ENCODE data around the gene IDH3B.
A peak's percentile ranks its signal among the peaks of the same experiment; 100 is the strongest.
"Not testable (repeated sequence)": the region's sequence is repeated elsewhere in the genome, so short reads cannot be mapped to it uniquely, and the experiment has no call there.

IDH3B gene

GRCh38 chr20:2663887-2664719, at the start of gene IDH3B:
TSS of gene IDH3B (minus strand) at chr20:2664216. CDS start at chr20:2664188, 28 bp downstream.
- peak; percentile 91 for DNase-seq (ENCODE audit: low spot score)

DNA sequence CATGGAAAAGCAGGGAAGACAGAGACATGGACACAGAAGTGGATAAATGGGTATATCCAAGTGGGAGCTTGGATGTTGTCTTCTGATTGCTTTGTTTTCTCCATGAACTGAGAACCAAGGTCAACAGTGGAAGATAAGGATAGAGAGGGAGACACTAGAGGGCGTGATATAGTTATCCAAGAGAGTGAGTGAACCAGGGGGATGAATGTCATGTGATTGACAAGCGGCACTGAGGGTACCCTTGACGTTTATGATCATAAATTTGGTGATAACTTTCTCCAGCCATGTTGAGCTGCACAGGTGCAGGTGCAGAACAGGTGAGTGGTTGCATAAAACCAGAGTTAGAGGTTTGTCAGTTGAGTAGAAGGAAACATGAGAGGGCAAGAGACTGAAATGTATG, 49.3 kb upstream of the IDH3B start:
- no peak for DNase-seq (ENCODE audit: low spot score)

DNA sequence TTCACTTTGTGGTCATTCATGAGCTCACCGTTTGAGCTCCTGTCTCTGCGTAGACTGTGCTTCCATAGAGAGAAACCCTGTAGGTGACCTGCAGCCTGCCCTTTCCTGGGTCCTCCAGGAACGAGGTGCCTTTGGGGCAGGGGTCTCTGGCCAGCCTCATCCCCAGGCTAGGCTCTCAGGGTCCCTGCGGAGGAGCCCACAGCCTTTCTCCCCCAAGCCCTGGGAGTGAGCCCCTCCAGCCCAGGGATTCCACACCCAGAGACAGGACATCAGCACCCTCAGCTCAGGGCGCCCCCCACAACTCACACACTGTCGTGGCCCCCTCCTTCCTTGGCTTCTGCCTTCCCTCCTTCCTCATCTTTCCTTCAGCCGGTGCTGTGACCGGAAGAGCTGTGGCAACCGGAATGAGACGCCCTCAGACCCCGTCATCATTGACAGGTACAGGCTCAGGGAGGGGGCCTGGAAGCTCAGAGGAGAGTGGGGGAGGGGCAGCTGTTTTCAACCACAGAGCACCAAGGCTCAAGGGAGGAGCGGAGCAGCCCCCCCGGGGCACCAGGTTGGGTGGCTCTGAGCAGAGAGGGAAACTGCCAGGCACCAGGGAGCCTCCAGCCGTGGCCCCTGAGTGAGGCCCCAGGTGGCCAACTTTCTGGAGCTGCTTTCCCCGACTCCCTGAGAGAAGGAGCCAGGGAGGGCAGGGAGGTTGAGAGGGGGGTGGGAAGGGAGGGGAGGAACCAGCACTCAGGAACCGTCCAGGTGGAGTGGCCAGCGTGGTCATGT, 45.4 kb upstream of the IDH3B start:
- DNase-seq (ENCODE audit: low spot score) = no peak

DNA sequence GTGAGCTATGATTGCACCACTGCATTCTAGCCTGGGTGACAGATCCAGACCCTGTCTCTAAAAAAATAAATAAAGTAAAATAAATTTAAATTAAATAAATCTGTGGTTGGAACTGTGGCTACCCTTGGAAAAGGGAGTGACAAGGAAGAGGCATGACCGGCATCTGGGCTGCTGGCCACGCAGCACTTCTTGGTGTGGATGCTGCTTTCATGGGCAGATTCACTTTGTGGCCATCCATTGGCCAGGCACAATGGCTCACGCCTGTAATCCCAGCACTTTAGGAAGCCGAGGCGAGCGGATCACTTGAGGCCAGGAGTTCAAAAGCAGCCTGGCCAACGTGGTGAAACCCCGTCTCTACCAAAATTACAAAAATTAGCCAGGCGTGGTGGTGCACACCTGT, 44.6 kb upstream of the IDH3B start:
- no peak for DNase-seq (ENCODE audit: low spot score)

GRCh38 chr20:2708073-2708415, 44.0 kb upstream of the IDH3B start:
- no peak for DNase-seq (ENCODE audit: low spot score)

DNA sequence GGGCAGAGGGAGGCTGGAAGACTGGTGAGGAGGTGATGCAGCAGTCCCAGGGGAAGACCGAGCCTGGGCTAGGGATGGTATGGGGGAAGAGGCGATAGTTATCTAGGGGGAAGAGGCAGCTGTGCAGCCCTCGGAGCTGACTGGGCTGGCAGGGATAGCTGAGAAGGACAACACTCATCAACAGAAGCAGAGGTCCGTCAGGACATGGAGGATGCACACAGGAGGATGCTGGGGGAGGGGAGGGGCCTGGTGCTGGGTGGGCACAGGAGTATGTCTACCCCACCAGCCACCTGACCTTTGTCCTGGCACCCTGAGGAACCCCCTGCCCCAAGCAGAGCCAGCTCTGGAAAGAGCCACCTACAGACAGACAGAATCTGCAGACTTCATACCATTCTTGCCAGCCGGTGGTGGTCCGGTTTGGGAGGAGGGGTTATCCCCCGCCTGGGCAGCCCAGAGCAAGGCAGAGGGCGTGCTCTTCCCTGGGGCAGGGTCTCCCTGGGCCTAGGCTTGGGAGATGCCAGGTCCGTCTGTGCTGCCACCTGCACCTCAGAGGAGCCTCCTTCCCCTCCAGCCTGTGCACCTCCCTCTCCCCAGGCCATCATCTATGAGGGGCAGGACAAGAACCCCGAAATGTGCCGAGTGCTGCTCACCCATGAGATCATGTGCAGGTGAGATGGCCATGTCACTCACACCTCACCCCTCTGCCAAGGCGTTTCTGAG, 43.5 kb upstream of the IDH3B start:
- no peak for DNase-seq (ENCODE audit: low spot score)

DNA sequence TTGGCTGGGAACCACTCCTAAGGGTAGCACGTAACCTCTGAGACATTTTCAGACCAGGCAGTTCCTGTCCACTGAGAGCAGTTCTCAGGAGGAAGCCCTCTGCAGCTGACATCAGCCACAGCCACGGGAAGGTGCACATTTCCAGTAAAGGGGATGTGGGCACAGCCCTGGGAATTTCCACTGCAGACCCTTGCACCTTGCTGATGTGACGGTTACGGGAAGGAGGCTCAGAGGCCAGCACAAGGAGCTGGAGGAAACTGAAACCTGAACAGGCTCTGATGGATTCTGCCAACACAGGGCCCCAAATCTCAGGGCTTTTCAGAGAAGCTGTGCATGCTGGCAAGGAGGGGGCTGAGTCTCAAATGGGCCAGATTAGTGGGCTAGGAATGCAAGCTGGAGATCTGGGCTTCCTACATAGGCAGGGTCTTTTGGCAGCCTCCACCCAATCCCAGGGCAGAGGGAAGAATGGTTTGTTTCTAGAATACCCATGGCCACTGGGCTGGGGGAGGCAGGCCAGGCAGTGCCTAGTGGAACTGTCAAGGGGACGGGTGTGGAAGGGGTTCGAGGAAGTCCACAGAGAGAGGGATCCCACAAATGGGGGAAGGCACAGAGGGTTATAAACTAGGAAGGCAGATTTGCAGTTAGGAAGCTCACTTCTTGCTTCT, 42.8 kb upstream of the IDH3B start:
- no peak for DNase-seq (ENCODE audit: low spot score)

DNA sequence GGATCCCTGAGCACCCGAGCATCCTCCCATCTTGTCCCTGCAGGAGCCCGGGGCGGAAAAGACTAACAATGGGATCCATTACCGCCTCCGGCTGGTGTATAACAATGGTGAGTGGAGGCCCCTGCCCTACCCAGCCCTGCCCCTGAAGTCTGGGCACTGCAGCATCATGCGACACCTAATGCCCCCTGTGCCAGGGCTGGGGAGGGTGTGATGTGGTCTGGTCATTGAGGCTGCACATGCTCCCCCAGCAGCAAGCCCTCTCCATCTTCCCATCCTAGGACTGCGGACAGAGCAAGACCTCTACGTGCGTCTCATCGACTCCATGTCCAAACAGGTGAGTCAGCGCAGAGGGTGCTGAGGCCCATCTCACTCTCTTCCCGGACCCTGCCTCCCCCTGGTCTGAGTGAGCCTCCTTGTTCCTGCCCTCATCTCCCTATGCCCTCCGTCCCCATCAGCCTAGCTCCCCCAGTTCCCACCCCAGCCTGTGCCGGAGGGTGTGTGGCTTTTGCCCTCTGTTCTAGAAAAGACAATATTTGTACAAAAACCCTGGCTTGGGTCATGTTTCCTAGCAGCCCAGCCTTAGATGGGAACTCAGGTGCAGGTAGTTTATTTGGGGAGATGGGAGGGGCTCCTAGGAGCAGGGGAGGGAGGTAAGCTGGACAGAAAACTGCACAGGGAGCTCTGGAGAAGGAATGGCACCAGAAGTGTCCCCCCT, 42.1 kb upstream of the IDH3B start:
- DNase-seq (ENCODE audit: low spot score) = no peak

DNA sequence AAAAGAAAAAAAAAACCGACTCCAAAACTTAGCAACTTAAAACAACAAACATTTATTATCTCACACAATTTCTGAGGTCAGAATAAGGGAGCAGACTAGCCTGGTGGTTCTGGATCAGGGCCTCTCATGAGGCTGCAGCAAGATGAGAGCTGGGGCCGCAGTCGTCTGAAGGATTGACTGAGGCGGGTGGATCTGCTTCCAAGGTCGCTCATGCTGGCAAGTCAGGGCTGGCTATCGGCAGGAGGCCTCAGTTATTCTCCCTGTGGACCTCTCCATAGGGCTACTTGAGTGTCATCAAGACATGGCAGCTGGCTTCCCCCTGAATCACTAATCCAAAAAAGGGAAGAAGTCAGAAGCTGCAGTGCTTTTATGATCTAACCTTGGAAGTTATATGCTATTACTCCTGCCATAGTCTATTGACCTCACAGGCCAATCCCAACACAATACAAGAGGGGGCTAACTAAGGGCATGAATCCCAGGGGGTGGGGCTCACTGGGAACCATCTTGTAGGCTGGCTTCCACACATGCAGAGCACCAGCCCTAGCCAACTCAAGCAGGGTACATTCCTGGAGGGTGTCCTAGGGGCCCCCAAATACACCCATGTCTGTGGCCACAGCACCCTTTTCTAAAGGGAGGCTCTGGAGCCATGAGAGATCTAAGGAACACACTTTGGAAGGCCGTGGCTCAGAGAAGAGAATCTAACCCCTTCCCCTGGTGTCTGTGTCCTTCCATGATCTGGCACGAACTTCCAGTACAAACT, 39.9 kb upstream of the IDH3B start:
- DNase-seq (ENCODE audit: low spot score) = no peak

GRCh38 chr20:2701671-2702081, 37.7 kb upstream of the IDH3B start:
- DNase-seq (ENCODE audit: low spot score) = no peak

DNA sequence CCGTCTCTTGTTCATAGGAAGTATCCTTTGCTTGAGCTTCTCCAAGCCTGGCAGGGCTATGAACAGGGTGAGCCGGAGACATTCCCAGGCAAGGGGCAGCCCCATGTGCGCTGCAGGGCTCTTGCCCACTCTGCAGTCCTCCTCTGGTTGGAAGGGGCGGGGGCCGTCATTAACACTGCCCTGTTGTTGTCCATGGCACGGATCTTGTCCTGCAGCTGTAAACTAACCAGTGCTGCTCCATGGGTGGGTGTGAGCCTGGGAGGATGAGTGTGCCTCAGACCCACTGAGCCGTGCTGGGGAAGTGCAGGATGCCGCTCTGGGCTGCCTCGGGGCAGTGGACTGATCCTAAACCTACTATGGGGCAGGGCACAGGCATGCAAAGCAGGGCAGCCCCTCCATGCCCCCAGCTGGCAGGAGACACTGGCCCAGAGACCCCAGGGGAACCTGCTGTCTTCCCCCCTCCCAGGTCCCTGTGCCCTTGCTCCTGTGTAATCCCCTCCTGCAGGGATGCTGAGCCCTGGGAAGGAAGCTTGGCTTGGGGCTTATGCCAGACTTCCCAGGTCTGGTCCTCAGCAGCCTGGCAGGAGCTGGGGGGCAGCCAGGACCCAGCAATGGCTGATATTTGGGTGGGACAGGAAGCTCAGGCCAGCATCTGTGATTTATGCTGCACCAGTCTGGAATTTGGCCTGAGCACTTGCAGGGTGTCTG, 37.1 kb upstream of the IDH3B start:
- DNase-seq (ENCODE audit: low spot score) = peak; percentile 55

DNA sequence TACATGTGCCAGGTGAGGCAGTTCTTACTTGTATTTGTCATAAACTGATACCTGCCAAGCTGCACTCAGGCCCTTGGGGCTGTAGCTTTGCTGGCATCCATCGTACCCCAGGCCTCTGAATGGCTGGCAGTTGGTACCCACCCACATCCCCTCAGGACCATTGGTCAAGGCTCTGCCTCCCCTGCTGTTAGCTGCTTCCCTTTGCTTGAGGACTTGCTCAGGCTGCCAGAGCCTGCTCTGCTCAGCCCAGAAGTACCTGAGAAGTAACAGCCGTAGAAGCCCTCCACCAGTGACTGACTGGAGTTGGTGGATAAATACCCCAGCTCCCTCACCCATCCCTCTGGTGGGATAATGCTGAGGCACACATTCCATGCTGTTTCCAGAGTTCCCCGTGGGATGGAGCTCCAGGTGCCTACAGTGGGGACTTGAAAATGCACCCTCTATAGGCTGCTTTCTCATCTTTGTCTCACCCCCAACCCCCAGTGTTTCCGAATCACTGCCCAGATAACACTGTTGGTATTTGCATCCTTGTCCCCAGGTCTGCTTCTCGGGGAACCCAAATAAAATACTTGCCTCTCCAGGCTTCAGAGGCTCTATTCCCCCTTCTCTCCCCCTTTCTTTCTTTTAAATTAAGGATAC, 35.9 kb upstream of the IDH3B start:
- DNase-seq (ENCODE audit: low spot score) = no peak

GRCh38 chr20:2698912-2699311, 34.9 kb upstream of the IDH3B start:
- DNase-seq (ENCODE audit: low spot score) = no peak

DNA sequence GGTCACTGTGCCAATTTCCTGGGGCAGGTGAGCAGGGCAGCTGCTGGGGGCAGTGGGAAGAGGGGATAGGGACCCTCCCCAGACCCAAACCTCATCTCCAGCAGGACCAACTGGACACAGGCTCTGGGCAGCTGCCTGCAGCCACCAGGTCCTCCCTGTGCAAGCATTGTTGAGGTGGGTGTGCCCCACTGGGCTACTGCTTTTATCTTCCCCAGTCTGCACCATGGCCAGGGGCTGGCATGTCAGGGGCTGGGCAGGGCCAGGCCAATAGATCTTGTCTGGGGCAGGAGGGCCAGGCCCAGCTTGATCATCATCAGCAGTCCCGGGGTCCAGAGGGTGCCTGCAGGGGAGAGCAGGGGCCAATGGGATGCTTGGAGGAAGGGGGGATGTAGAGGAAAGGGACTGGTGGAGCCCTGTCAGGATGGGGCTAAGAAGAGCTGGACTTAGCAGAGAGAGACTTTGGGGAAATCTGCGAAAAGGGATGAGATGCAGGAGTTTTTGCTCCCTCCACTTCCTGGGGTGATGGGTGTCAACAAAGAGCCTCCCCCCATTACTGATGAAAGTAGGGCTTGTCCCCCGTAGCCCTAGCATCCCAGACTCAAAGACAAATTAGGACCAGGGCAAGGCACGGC, 34.3 kb upstream of the IDH3B start:
- no peak for DNase-seq (ENCODE audit: low spot score)

DNA sequence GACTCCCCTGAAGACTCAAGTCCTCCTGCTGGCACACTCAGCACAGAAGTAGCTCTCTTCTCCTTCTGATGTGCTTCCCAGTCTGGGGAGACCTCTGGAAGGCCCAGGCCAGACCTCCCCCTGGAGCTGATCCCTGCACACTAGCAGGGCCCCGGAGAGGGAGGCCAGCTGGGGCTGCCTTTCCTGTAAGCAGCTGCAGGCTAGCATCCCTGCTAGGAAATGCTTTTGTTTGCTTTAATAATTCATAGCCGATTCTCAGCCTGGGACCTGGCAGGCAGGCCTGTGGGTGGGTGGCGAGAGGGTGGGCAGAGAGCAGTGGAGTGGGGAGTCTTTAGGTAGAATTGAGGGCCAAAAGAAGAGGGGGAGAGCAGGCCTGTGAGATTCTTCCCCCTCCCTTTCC, 33.8 kb upstream of the IDH3B start:
- no peak for DNase-seq (ENCODE audit: low spot score)

GRCh38 chr20:2696646-2697045, 32.6 kb upstream of the IDH3B start:
- DNase-seq (ENCODE audit: low spot score) = no peak

GRCh38 chr20:2695984-2696525, 32.0 kb upstream of the IDH3B start:
- DNase-seq (ENCODE audit: low spot score) = not testable (repeated sequence)

DNA sequence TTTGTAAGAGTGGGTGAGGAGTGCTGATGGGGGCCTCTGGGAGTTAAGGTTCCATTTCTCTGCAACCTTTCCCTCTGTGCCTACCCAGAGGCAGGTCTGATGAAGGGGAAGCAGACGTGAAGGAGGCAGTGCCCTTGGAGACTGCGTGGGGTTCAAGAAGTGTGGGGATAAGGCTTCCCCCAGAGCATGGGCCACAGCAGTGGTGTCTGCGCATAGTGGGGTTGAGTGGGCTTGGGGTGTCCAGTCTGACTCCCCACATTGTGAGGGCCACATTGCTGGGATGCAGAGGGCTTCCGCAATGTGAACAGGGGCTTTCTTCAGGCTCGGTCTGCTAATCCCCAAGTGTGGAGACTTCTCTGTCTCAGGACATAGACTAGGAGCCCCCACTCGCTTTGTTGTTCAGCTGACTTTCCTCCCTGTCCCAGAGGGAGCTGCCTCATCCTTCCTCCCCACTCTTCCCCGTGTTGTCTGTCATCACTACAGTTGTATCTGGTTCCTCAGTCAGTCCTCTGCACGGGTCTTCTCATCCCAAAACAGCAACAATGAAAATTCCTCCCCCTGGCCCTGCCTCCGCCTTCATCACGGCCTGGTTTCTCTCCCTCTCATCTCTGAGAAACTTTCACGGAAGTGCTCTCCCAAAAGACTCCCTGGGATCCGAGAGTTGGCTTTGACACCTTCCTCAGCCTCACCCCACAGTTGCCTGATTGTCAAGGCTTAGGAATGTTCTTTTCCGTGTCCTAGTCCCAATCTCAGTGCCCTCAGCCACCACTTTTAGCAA, 31.4 kb upstream of the IDH3B start:
- DNase-seq (ENCODE audit: low spot score) = no peak

Data from putamen (tissue), 1 donor.